Activated CD4-positive, alpha-beta memory T cell treated with anti-CD3 and anti-CD28 coated beads, Interleukin-2, amount 10 ng/mL, durations not matched to agents 7 days and 5 days (primary cell): ENCODE data around the gene KRTAP20-4. TPM values are rescaled to one million over a fixed set of nuclear protein-coding genes. Genes with fewer than 3 reads are reported as not detected.

Experiments used
- CTCF ChIA-PET: fragments of 350-600 bp; sonication (Branson Sonifier 250); formaldehyde crosslinking; loops from one replicate; lab custom pipeline; 2021; ENCODE audit warnings: antibody characterized with exemption, inconsistent platforms; lab: Charles Lee
- POLR2A ChIA-PET: fragments of 350-600 bp; sonication (Branson Sonifier 250); formaldehyde crosslinking; loops from one replicate; lab custom pipeline; 2021; ENCODE audit warnings: antibody characterized with exemption; lab: Charles Lee
- DNase-seq: peaks from one replicate; pipeline ENCODE4 v3.0.0-alpha.2; 2020
- H3K27ac Mint-ChIP-seq: one replicate; pipeline ENCODE4 v1.8.0; 2021; ENCODE audit warnings: mild to moderate bottlenecking, mixed read lengths
- H3K27me3 Mint-ChIP-seq: one replicate; pipeline ENCODE4 v1.8.0; 2021; ENCODE audit warnings: mixed read lengths
- H3K36me3 Mint-ChIP-seq: one replicate; pipeline ENCODE4 v1.8.0; 2021; ENCODE audit warnings: low read depth, mixed read lengths
- H3K4me1 Mint-ChIP-seq: one replicate; pipeline ENCODE4 v1.8.0; 2021; ENCODE audit warnings: mixed read lengths
- H3K4me3 Mint-ChIP-seq: one replicate; pipeline ENCODE4 v1.8.0; 2021; ENCODE audit warnings: mild to moderate bottlenecking, mixed read lengths
- H3K9me3 Mint-ChIP-seq: one replicate; pipeline ENCODE4 v1.8.0; 2021; ENCODE audit warnings: mixed read lengths
- total RNA-seq, 2 experiments: library from RNA; stranded (reverse); gene quantifications; one replicate each; pipeline ENCODE4 v1.2.3, GENCODE V29; 2021

Gene KRTAP20-4
- total RNA-seq, 2 experiments from 2014 or later: not detected

- Mint-ChIP-seq H3K36me3 (no peaks in the 10 kb centered on the region), H3K4me3 (no peak overlapping the region), H3K27ac (no peak overlapping the region), H3K4me1 (no peaks in the 10 kb centered on the region), H3K27me3 (no peaks in the 10 kb centered on the region), H3K9me3 (peaks cover 2% of the 10 kb centered on the region)
- POLR2A ChIA-PET: no interaction called here
- CTCF ChIA-PET: no interaction called here
- no peak for DNase-seq
These were observed 347 bp upstream of the KRTAP20-4 start for GRCh38 chr21:30620080-30620479.

GRCh38 chr21:30623362-30623761 lies 2.9 kb downstream of the KRTAP20-4 start:
- H3K9me3 Mint-ChIP-seq: peaks cover 2% of the 10 kb centered on the region
- no peak overlapping the region for H3K4me3 Mint-ChIP-seq
- no peaks in the 10 kb centered on the region for H3K4me1 Mint-ChIP-seq
- no peak for DNase-seq
- POLR2A ChIA-PET: no interaction called here
- no peaks in the 10 kb centered on the region for H3K27me3 Mint-ChIP-seq
- H3K36me3 Mint-ChIP-seq: no peaks in the 10 kb centered on the region
- no peak overlapping the region for H3K27ac Mint-ChIP-seq
- CTCF ChIA-PET: no interaction called here

GRCh38 chr21:30625449-30626165 lies 5.2 kb downstream of the KRTAP20-4 start:
- Mint-ChIP-seq H3K36me3 (no peaks in the 10 kb centered on the region), H3K4me1 (no peaks in the 10 kb centered on the region), H3K27ac (no peak overlapping the region), H3K27me3 (no peaks in the 10 kb centered on the region), H3K9me3 (peaks cover 2% of the 10 kb centered on the region), H3K4me3 (no peak overlapping the region)
- POLR2A ChIA-PET: no interaction called here
- no peak for DNase-seq
- CTCF ChIA-PET: no interaction called here

GRCh38 chr21:30628109-30628508 lies 7.7 kb downstream of the KRTAP20-4 start:
- no peak for DNase-seq
- ChIA-PET POLR2A (no interaction called here), CTCF (no interaction called here)
- H3K4me3 Mint-ChIP-seq: no peak overlapping the region
- no peaks in the 10 kb centered on the region for H3K36me3 Mint-ChIP-seq
- peaks cover 2% of the 10 kb centered on the region for H3K9me3 Mint-ChIP-seq
- no peaks in the 10 kb centered on the region for H3K27me3 Mint-ChIP-seq
- H3K27ac Mint-ChIP-seq: no peak overlapping the region
- H3K4me1 Mint-ChIP-seq: no peaks in the 10 kb centered on the region

GRCh38 chr21:30629200-30629599 lies 8.8 kb downstream of the KRTAP20-4 start:
- Mint-ChIP-seq H3K4me1 (no peaks in the 10 kb centered on the region), H3K36me3 (no peaks in the 10 kb centered on the region), H3K27me3 (no peaks in the 10 kb centered on the region), H3K9me3 (peaks cover 2% of the 10 kb centered on the region), H3K4me3 (no peak overlapping the region), H3K27ac (no peak overlapping the region)
- ChIA-PET CTCF (no interaction called here), POLR2A (no interaction called here)
- DNase-seq: no peak

GRCh38 chr21:30634906-30635305 lies 14.5 kb downstream of the KRTAP20-4 start, which contains the start of gene KRTAP20-2:
KRTAP20-2 (plus strand) TSS chr21:30635206; CDS start chr21:30635264, 58 bp downstream.
- Mint-ChIP-seq H3K4me3 (no peak within 1 kb of the TSS), H3K27ac (no peak within 1 kb of the TSS), H3K36me3 (no peaks in the 10 kb centered on the region), H3K9me3 (no peaks in the 10 kb centered on the region), H3K4me1 (no peaks in the 10 kb centered on the region), H3K27me3 (no peaks in the 10 kb centered on the region)
- ChIA-PET POLR2A (no interaction called here), CTCF (no interaction called here)
- DNase-seq: no peak

- CTCF ChIA-PET: no interaction called here
- POLR2A ChIA-PET: no interaction called here
- H3K27me3 Mint-ChIP-seq: no peaks in the 10 kb centered on the region
These were observed 18.3 kb downstream of the KRTAP20-4 start for GRCh38 chr21:30638686-30639085.

GRCh38 chr21:30642564-30642963 lies 22.1 kb downstream of the KRTAP20-4 start, which contains the start of gene KRTAP20-3:
KRTAP20-3 (plus strand) TSS chr21:30642864.
- DNase-seq: no peak
- H3K4me1 Mint-ChIP-seq: no peaks in the 10 kb centered on the region
- no peak within 1 kb of the TSS for H3K27ac Mint-ChIP-seq
- no peaks in the 10 kb centered on the region for H3K9me3 Mint-ChIP-seq
- no peaks in the 10 kb centered on the region for H3K36me3 Mint-ChIP-seq
- ChIA-PET POLR2A (no interaction called here), CTCF (no interaction called here)
- no peak within 1 kb of the TSS for H3K4me3 Mint-ChIP-seq
- no peaks in the 10 kb centered on the region for H3K27me3 Mint-ChIP-seq

More at GRCh38 chr21:30638686-30639085, 18.3 kb downstream of the KRTAP20-4 start:
- Mint-ChIP-seq H3K9me3 (no peaks in the 10 kb centered on the region), H3K4me1 (no peaks in the 10 kb centered on the region), H3K27ac (no peak overlapping the region), H3K4me3 (no peak overlapping the region), H3K36me3 (no peaks in the 10 kb centered on the region)
- no peak for DNase-seq

- Mint-ChIP-seq H3K27me3 (peaks cover 2% of the 10 kb centered on the region), H3K4me1 (no peaks in the 10 kb centered on the region), H3K27ac (no peak overlapping the region), H3K36me3 (no peaks in the 10 kb centered on the region), H3K9me3 (no peaks in the 10 kb centered on the region), H3K4me3 (no peak overlapping the region)
- ChIA-PET POLR2A (no interaction called here), CTCF (no interaction called here)
- no peak for DNase-seq
These were observed 26.5 kb downstream of the KRTAP20-4 start for GRCh38 chr21:30646904-30647414.

GRCh38 chr21:30652891-30653290 lies 32.5 kb downstream of the KRTAP20-4 start:
- Mint-ChIP-seq H3K27me3 (peaks cover 4% of the 10 kb centered on the region), H3K4me1 (no peaks in the 10 kb centered on the region), H3K9me3 (no peaks in the 10 kb centered on the region), H3K4me3 (no peak overlapping the region), H3K36me3 (no peaks in the 10 kb centered on the region), H3K27ac (no peak overlapping the region)
- DNase-seq: no peak
- CTCF ChIA-PET: no interaction called here
- POLR2A ChIA-PET: no interaction called here

- POLR2A ChIA-PET: no interaction called here
These were observed 48.3 kb downstream of the KRTAP20-4 start for GRCh38 chr21:30668776-30669175.

More at GRCh38 chr21:30668776-30669175, 48.3 kb downstream of the KRTAP20-4 start:
- H3K27me3 Mint-ChIP-seq: no peaks in the 10 kb centered on the region
- peaks cover 5% of the 10 kb centered on the region for H3K9me3 Mint-ChIP-seq
- no peak overlapping the region for H3K4me3 Mint-ChIP-seq
- CTCF ChIA-PET: no interaction called here
- no peaks in the 10 kb centered on the region for H3K36me3 Mint-ChIP-seq
- no peak overlapping the region for H3K27ac Mint-ChIP-seq
- no peak for DNase-seq
- no peaks in the 10 kb centered on the region for H3K4me1 Mint-ChIP-seq
